ENCODE measurements around the gene VAMP5.

VAMP5 gene

GRCh38 chr2:85561280-85562212, 22.7 kb upstream of the VAMP5 start, which contains the start of gene GGCX:
TSS of gene GGCX (minus strand) at chr2:85561493. CDS start at chr2:85561428, 65 bp downstream.
- peak; percentile 79 for DNase-seq (ENCODE audit: low read depth)
- H3K4me3 ChIP-seq (ENCODE audit: low read depth, low read length), result peak within 1 kb of the TSS; percentile 95
- no peak for TF ChIP-seq CTCF (IDR thresholded peaks at IDR 0.05; ENCODE audit: control insufficient read depth, extremely low read depth, insufficient read depth)

- TF ChIP-seq CTCF (IDR thresholded peaks at IDR 0.05; ENCODE audit: control insufficient read depth, extremely low read depth, insufficient read depth), result no peak
- no peak overlapping the region for H3K4me3 ChIP-seq (ENCODE audit: low read depth, low read length)
- no peak for DNase-seq (ENCODE audit: low read depth)
Measured at GRCh38 chr2:85564144-85564563, 20.1 kb upstream of the VAMP5 start.

- no peak for DNase-seq (ENCODE audit: low read depth)
- H3K4me3 ChIP-seq (ENCODE audit: low read depth, low read length), result no peak overlapping the region
- no peak for TF ChIP-seq CTCF (IDR thresholded peaks at IDR 0.05; ENCODE audit: control insufficient read depth, extremely low read depth, insufficient read depth)
Measured at GRCh38 chr2:85566265-85566664, 18.0 kb upstream of the VAMP5 start.

GRCh38 chr2:85575739-85576138, 8.5 kb upstream of the VAMP5 start:
- TF ChIP-seq CTCF (IDR thresholded peaks at IDR 0.05; ENCODE audit: control insufficient read depth, extremely low read depth, insufficient read depth), result no peak
- no peak for DNase-seq (ENCODE audit: low read depth)
- no peak overlapping the region for H3K4me3 ChIP-seq (ENCODE audit: low read depth, low read length)

GRCh38 chr2:85577063-85577385, 7.2 kb upstream of the VAMP5 start:
- no peak for TF ChIP-seq CTCF (IDR thresholded peaks at IDR 0.05; ENCODE audit: control insufficient read depth, extremely low read depth, insufficient read depth)
- peak overlapping the region; percentile 59 for H3K4me3 ChIP-seq (ENCODE audit: low read depth, low read length)
- no peak for DNase-seq (ENCODE audit: low read depth)

- no peak for TF ChIP-seq CTCF (IDR thresholded peaks at IDR 0.05; ENCODE audit: control insufficient read depth, extremely low read depth, insufficient read depth)
- peak within 1 kb of the TSS; percentile 59 for H3K4me3 ChIP-seq (ENCODE audit: low read depth, low read length)
- DNase-seq (ENCODE audit: low read depth), result peak; percentile 49
Measured at GRCh38 chr2:85577386-85578242, 6.6 kb upstream of the VAMP5 start, which contains the start of gene VAMP8. TSS of gene VAMP8 (plus strand) at chr2:85577586. CDS start at chr2:85577647, 61 bp downstream.
